Kidney (tissue), 14 donors: ENCODE results near the gene ZNF280D. TPM values are rescaled to one million over a fixed set of nuclear protein-coding genes. Genes with fewer than 3 reads are reported as not detected.

Experiments used
- DNase-seq, 5 donors: peaks; one replicate each; pipeline ENCODE4 v3.0.0-alpha.2; 2013 to 2020
- FAIRE-seq: peaks from 2 replicates; lab custom pipeline; 2012; peaks lifted over from hg19 to GRCh38; lab: Jason Lieb, UNC
- H3K27ac ChIP-seq, 2 donors: one replicate each; pipeline ENCODE4 v1.7.0; 2013; ENCODE audit warnings: low read depth in 2 of 2, low read length in 2 of 2, inconsistent platforms in 1 of 2
- H3K27me3 ChIP-seq: one replicate; pipeline ENCODE4 v1.7.1; 2013; ENCODE audit warnings: low read length, inconsistent platforms; ENCODE audit not compliant: control insufficient read depth, insufficient read depth
- H3K36me3 ChIP-seq, 3 donors: one replicate each; pipeline versions ENCODE4 v1.7.0 to v1.7.1; 2013; ENCODE audit warnings: low read length in 3 of 3, control low read depth in 1 of 3, inconsistent platforms in 1 of 3; ENCODE audit not compliant: insufficient read depth in 3 of 3, control insufficient read depth in 2 of 3
- H3K4me1 ChIP-seq, 3 donors: one replicate each; pipeline versions ENCODE4 v1.7.0 to v1.7.1; 2013; ENCODE audit warnings: low read length in 3 of 3, inconsistent platforms in 1 of 3, low read depth in 1 of 3; ENCODE audit not compliant: control insufficient read depth in 2 of 3, insufficient read depth in 2 of 3
- H3K4me3 ChIP-seq, 3 donors: one replicate each; pipeline versions ENCODE4 v1.7.0 to v1.8.1; 2013; ENCODE audit warnings: low read length in 3 of 3, control low read depth in 1 of 3, inconsistent platforms in 1 of 3
- H3K9ac ChIP-seq, 3 donors: one replicate each; pipeline versions ENCODE4 v1.7.0 to v1.7.1; 2013; ENCODE audit warnings: low read length in 3 of 3, control low read depth in 1 of 3, inconsistent platforms in 1 of 3
- H3K9me3 ChIP-seq, 3 donors: one replicate each; pipeline versions ENCODE4 v1.7.0 to v1.7.1; 2013; ENCODE audit warnings: low read length in 3 of 3, control low read depth in 1 of 3, inconsistent platforms in 1 of 3; ENCODE audit not compliant: control insufficient read depth in 2 of 3, insufficient read depth in 1 of 3
- CTCF ChIP-seq: IDR thresholded peaks from 3 replicates; pipeline ENCODE4 v1.5.1; 2012; ENCODE audit warnings: mild to moderate bottlenecking, moderate library complexity, borderline replicate concordance; ENCODE audit not compliant: insufficient read depth; ENCODE audit errors: extremely low read depth
- intact Hi-C: fragments of 100-400 bp; cut with DNase I; formaldehyde crosslinking; loops from one replicate; pipeline ENCODE4 v1.11.1; 2022
- polyA plus RNA-seq: library from polyadenylated mRNA; stranded (reverse); fragments of 350-450 nt; fragmentation: Illumina TruSeq; extraction: RNeasy Lipid Tissue Mini Kit (QIAGEN cat#74804); gene quantifications from one replicate; pipeline ENCODE4 v1.2.3, GENCODE V29; 2014; ENCODE audit warnings: low read depth, low replicate concordance; ENCODE audit not compliant: insufficient read depth
- total RNA-seq: library from RNA; stranded (reverse); fragmentation: NEBNext Ultra II Directional; extraction: Animal tissue kit (Norgen Biotek cat#: 25700); gene quantifications from one replicate; pipeline ENCODE4 v1.2.1, GENCODE V29; 2021
- donor health status: control.
- donor health status: control.
- donor health status: control.
- donor health status: control.
- donor health status: control.
- donor health status: DM: yes; HTN: yes; CAD: no.
- donor health status: Normal renal cell carcinoma (clear cell type).

ZNF280D gene
- total and polyA plus RNA-seq, 2 donors from 2014 or later, result 13.7 to 50.0 TPM

- TF ChIP-seq CTCF, result no peak
- H3K27ac ChIP-seq, result no peak overlapping the region
- H3K27me3 ChIP-seq, result no peaks in the 10 kb centered on the region
- no peaks in the 10 kb centered on the region for H3K36me3 ChIP-seq
- DNase-seq (no peak), FAIRE-seq (no peak)
- H3K9me3 ChIP-seq, result peaks cover 0 to 13% (median 0%) of the 10 kb centered on the region in 3 donors
- H3K9ac ChIP-seq, result no peak overlapping the region
- H3K4me3 ChIP-seq, result no peak overlapping the region
- intact Hi-C loops, result no loop called here
- H3K4me1 ChIP-seq, result no peaks in the 10 kb centered on the region
Observed at GRCh38 chr15:56602253-56602652, 131.1 kb downstream of the ZNF280D start.

GRCh38 chr15:56600380-56600779 lies 132.9 kb downstream of the ZNF280D start:
- Histone ChIP-seq H3K36me3 (no peaks in the 10 kb centered on the region), H3K4me1 (no peaks in the 10 kb centered on the region), H3K9me3 (peaks cover 0 to 13% (median 0%) of the 10 kb centered on the region in 3 donors), H3K4me3 (no peak overlapping the region), H3K27ac (no peak overlapping the region), H3K27me3 (no peaks in the 10 kb centered on the region), H3K9ac (no peak overlapping the region)
- FAIRE-seq (peak; percentile 77), DNase-seq (no peak)
- intact Hi-C loops, result no loop called here
- TF ChIP-seq CTCF, result no peak

GRCh38 chr15:56598991-56599390 lies 134.3 kb downstream of the ZNF280D start:
- no peak for TF ChIP-seq CTCF
- intact Hi-C loops, result no loop called here
- no peak overlapping the region for H3K9ac ChIP-seq
- FAIRE-seq, result no peak
- DNase-seq, result no peak
- no peaks in the 10 kb centered on the region for H3K4me1 ChIP-seq
- H3K27ac ChIP-seq, result no peak overlapping the region
- H3K27me3 ChIP-seq, result no peaks in the 10 kb centered on the region
- peaks cover 0 to 4% (median 0%) of the 10 kb centered on the region in 3 donors for H3K9me3 ChIP-seq
- no peak overlapping the region for H3K4me3 ChIP-seq
- H3K36me3 ChIP-seq, result no peaks in the 10 kb centered on the region

- H3K36me3 ChIP-seq, result no peaks in the 10 kb centered on the region
- intact Hi-C loops, result no loop called here
- H3K27ac ChIP-seq, result no peak overlapping the region
- peaks cover 0 to 19% (median 2%) of the 10 kb centered on the region in 3 donors for H3K9me3 ChIP-seq
- no peak overlapping the region for H3K4me3 ChIP-seq
- DNase-seq (no peak), FAIRE-seq (no peak)
- H3K9ac ChIP-seq, result no peak overlapping the region
- H3K4me1 ChIP-seq, result no peaks in the 10 kb centered on the region
- TF ChIP-seq CTCF, result no peak
- H3K27me3 ChIP-seq, result no peaks in the 10 kb centered on the region
Observed at GRCh38 chr15:56587686-56588085, 145.6 kb downstream of the ZNF280D start.
